Astrocyte of the hippocampus (primary cell): ENCODE data around the gene DGKQ.
"Not testable (repeated sequence)": the region's sequence is repeated elsewhere in the genome, so short reads cannot be mapped to it uniquely, and the experiment has no call there.

Experiments used
- DNase-seq: peaks from one replicate; pipeline ENCODE4 v3.0.0; 2011; ENCODE audit warnings: low read depth, low spot score

DGKQ gene

GRCh38 chr4:1009542-1010394, 36.4 kb upstream of the DGKQ start:
- DNase-seq, result peak; percentile 77

GRCh38 chr4:1008840-1009541, 35.6 kb upstream of the DGKQ start:
- DNase-seq, result no peak

- DNase-seq, result no peak
Measured at GRCh38 chr4:1006856-1007255, 33.5 kb upstream of the DGKQ start.

GRCh38 chr4:1004557-1005485, 31.5 kb upstream of the DGKQ start:
- no peak for DNase-seq

- DNase-seq, result no peak
Measured at GRCh38 chr4:1004071-1004418, 30.7 kb upstream of the DGKQ start.

- DNase-seq, result no peak
Measured at GRCh38 chr4:1003271-1004070, 30.1 kb upstream of the DGKQ start.

- no peak for DNase-seq
Measured at GRCh38 chr4:1002631-1003251, 29.4 kb upstream of the DGKQ start.

GRCh38 chr4:1002131-1002630, 28.8 kb upstream of the DGKQ start:
- DNase-seq, result no peak

- DNase-seq, result no peak
Measured at GRCh38 chr4:1001561-1002130, 28.3 kb upstream of the DGKQ start.

- no peak for DNase-seq
Measured at GRCh38 chr4:1000686-1001260, 27.4 kb upstream of the DGKQ start.

- no peak for DNase-seq
Measured at GRCh38 chr4:999882-1000425, 26.6 kb upstream of the DGKQ start.

GRCh38 chr4:999240-999863, 26.0 kb upstream of the DGKQ start:
- not testable (repeated sequence) for DNase-seq

- DNase-seq, result no peak
Measured at GRCh38 chr4:998096-998691, 24.8 kb upstream of the DGKQ start.

- DNase-seq, result peak; percentile 45
Measured at GRCh38 chr4:997375-998071, 24.2 kb upstream of the DGKQ start.

GRCh38 chr4:996997-997374, 23.6 kb upstream of the DGKQ start:
- no peak for DNase-seq

GRCh38 chr4:996030-996996, 22.9 kb upstream of the DGKQ start:
- no peak for DNase-seq
